ENCODE data around the gene MDFIC2.

GRCh38 chr3:70352215-70352614 lies 39.8 kb upstream of the MDFIC2 start:
- TF ChIP-seq GATA2 (IDR thresholded peaks at IDR 0.05; ENCODE audit: low read depth, low read length), result no peak
- no peak for TF ChIP-seq GATA3 (IDR thresholded peaks at IDR 0.05; ENCODE audit: low read depth, low read length)
